GM12874 (cell line): ENCODE data around the gene GUCY2D.

ENCODE experiments used
- CTCF ChIP-seq: IDR thresholded peaks from 2 replicates; pipeline ENCODE4 v1.5.1; 2011; ENCODE audit warnings: low read depth, mild to moderate bottlenecking, control low read depth, low read length, moderate library complexity; ENCODE audit not compliant: insufficient read depth

GUCY2D gene

GRCh38 chr17:8001976-8002720 is at the start of gene GUCY2D:
Gene GUCY2D (plus strand): TSS chr17:8002615. CDS start chr17:8003048, 433 bp downstream.
- no peak for TF ChIP-seq CTCF

- TF ChIP-seq CTCF: no peak
Measured at GRCh38 chr17:7955414-7956227, 46.8 kb upstream of the GUCY2D start.

GRCh38 chr17:7956228-7956965 is 46.0 kb upstream of the GUCY2D start:
- TF ChIP-seq CTCF: no peak

GRCh38 chr17:7959503-7960253 is 42.7 kb upstream of the GUCY2D start:
- TF ChIP-seq CTCF: no peak

GRCh38 chr17:7961421-7961820 is 41.0 kb upstream of the GUCY2D start:
- TF ChIP-seq CTCF: no peak

GRCh38 chr17:7967751-7968150 is 34.7 kb upstream of the GUCY2D start:
- TF ChIP-seq CTCF: no peak
